Stimulated activated CD4-positive, alpha-beta T cell treated with anti-CD3 and anti-CD28 coated beads, Interleukin-12 subunit alpha, Interleukin-12 subunit beta, amount 100 ng/mL, for 48 hours (primary cell): ENCODE results near the gene EDDM13.
"Not testable (repeated sequence)": the region's sequence is repeated elsewhere in the genome, so short reads cannot be mapped to it uniquely, and the experiment has no call there.

Experiments
- DNase-seq, 3 donors: peaks; one replicate each; pipeline ENCODE4 v3.0.0-alpha.2; 2020; ENCODE audit warnings: low read depth in 2 of 3, low spot score in 1 of 3

Gene EDDM13

GRCh38 chr19:56295531-56296455 is 23.2 kb downstream of the EDDM13 start:
- no peak for DNase-seq

GRCh38 chr19:56297010-56297409 is 24.5 kb downstream of the EDDM13 start:
- DNase-seq = no peak

- no peak for DNase-seq
Observed at GRCh38 chr19:56299688-56300087, 27.1 kb downstream of the EDDM13 start.

- DNase-seq = no peak
Observed at GRCh38 chr19:56301155-56301554, 28.6 kb downstream of the EDDM13 start.

- DNase-seq = no peak
Observed at GRCh38 chr19:56301886-56302620, 29.5 kb downstream of the EDDM13 start.

GRCh38 chr19:56304243-56304642 is 31.7 kb downstream of the EDDM13 start:
- DNase-seq = no peak

GRCh38 chr19:56306016-56306415 is 33.5 kb downstream of the EDDM13 start:
- no peak for DNase-seq

- not testable (repeated sequence) for DNase-seq
Observed at GRCh38 chr19:56307062-56307461, 34.5 kb downstream of the EDDM13 start.

- DNase-seq = no peak
Observed at GRCh38 chr19:56308792-56309191, 36.2 kb downstream of the EDDM13 start.

GRCh38 chr19:56309511-56310185 is 37.1 kb downstream of the EDDM13 start:
- peak; percentile 51 to 65 (median 57) for DNase-seq

GRCh38 chr19:56310462-56310861 is 37.9 kb downstream of the EDDM13 start:
- no peak for DNase-seq

GRCh38 chr19:56312342-56312741 is 39.8 kb downstream of the EDDM13 start:
- no peak for DNase-seq

GRCh38 chr19:56312787-56313657 is 40.5 kb downstream of the EDDM13 start:
- DNase-seq = no peak

GRCh38 chr19:56314018-56314380 is 41.5 kb downstream of the EDDM13 start:
- DNase-seq = peak in 1 of 3 donors; percentile 1

- DNase-seq = peak; percentile 92 to 97 (median 94)
Observed at GRCh38 chr19:56314381-56315076, 42.0 kb downstream of the EDDM13 start, which contains the start of gene ZSCAN5A. TSS of gene ZSCAN5A (minus strand) at chr19:56314839. CDS start at chr19:56225046, 89,793 bp downstream.

GRCh38 chr19:56315077-56315828 is 42.7 kb downstream of the EDDM13 start:
- peak; percentile 83 to 87 (median 84) for DNase-seq

- no peak for DNase-seq
Observed at GRCh38 chr19:56316728-56317127, 44.2 kb downstream of the EDDM13 start.

- no peak for DNase-seq
Observed at GRCh38 chr19:56317749-56318148, 45.2 kb downstream of the EDDM13 start.

GRCh38 chr19:56319991-56320390 is 47.4 kb downstream of the EDDM13 start:
- DNase-seq = no peak
